Panc1 (cell line): ENCODE measurements around the gene ZFHX3.

Experiments used
- POLR2AphosphoS5 ChIP-seq: IDR thresholded peaks from 2 replicates; pipeline ENCODE4 v1.6.1; 2012; ENCODE audit warnings: mild to moderate bottlenecking, low read depth, low read length, moderate library complexity
- REST ChIP-seq, 2 experiments: IDR thresholded peaks; 2 replicates each; pipeline ENCODE4 v1.6.1; 2011 to 2012; ENCODE audit warnings: low read depth in 2 of 2, control low read depth in 1 of 2, low read length in 1 of 2, mild to moderate bottlenecking in 1 of 2, moderate library complexity in 1 of 2; ENCODE audit not compliant: insufficient read depth in 1 of 2
- TCF7L2 ChIP-seq: IDR thresholded peaks from 2 replicates; pipeline ENCODE4 v1.6.1; 2011; ENCODE audit warnings: mild to moderate bottlenecking, low read depth, low read length, inconsistent platforms
- TF ChIP-seq, protein P1 (sequence below): fragments of 450-650 bp; IDR thresholded peaks from 2 replicates; pipeline ENCODE4 v1.5.1; 2017; ENCODE audit warnings: mild to moderate bottlenecking

DNA sequence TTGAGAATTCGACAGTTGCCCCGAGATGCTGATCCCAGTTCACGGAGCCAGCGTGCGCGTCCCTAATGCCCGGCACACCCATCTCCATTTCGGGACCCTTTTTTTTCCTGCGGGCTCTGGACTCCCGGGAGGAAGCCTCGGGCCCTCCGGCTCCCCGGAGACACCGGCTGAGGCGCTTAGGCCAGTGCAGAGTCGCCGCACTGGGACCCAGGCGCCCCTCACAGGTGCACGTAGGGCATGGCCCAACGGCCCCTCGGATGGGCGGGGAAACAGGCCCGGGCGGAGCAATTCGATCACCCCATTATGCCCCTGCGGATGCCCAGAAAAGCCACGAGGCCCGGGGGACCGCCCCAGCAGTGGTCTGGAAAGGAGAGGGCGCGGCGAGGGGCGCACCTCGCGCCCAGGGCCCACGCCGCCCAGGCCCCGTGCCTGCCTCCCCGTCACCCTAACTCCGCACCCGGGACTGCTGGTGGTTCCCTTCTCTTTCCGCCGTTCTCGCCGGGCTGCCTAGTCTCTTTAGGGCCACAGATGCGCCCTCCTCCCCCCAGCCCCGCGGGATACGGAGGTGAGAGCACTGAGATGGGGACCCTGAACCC, 18.5 kb upstream of the ZFHX3 start:
- TF ChIP-seq, protein P1, sequence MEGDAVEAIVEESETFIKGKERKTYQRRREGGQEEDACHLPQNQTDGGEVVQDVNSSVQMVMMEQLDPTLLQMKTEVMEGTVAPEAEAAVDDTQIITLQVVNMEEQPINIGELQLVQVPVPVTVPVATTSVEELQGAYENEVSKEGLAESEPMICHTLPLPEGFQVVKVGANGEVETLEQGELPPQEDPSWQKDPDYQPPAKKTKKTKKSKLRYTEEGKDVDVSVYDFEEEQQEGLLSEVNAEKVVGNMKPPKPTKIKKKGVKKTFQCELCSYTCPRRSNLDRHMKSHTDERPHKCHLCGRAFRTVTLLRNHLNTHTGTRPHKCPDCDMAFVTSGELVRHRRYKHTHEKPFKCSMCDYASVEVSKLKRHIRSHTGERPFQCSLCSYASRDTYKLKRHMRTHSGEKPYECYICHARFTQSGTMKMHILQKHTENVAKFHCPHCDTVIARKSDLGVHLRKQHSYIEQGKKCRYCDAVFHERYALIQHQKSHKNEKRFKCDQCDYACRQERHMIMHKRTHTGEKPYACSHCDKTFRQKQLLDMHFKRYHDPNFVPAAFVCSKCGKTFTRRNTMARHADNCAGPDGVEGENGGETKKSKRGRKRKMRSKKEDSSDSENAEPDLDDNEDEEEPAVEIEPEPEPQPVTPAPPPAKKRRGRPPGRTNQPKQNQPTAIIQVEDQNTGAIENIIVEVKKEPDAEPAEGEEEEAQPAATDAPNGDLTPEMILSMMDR, result no peak
- TF ChIP-seq POLR2AphosphoS5 (no peak), REST (IDR thresholded peaks at IDR 0.05; ENCODE audit: insufficient read depth in 1 of 2, low read depth in 2 of 2, low read length in 1 of 2) (no peak), TCF7L2 (no peak)
